Measurements from ENCODE around the gene VTI1A. TPM values are rescaled to one million over a fixed set of nuclear protein-coding genes. Genes with fewer than 3 reads are reported as not detected.

VTI1A gene
- total and polyA plus RNA-seq, 4 donors, result 5.5 to 26.9 (median 13.1) TPM

DNA sequence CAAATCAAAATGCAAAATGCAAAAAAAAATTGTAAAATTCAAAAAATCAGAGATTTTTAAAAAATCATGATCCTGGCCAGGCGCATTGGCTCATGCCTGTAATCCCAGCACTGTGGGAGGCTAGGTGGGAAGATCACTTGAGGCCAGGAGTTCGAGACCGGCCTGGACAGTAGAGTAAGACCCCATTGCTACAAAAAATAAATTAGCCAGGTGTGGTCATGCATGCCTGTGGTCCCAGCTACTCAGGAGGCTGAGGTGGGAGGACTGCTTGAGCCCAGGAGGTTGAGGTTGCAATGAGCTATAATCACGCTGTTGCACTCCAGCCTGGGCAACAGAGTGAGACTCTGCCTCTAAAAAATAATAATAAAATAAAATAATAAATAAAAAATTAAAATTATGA is 347.2 kb downstream of the VTI1A start:
- Histone ChIP-seq H3K36me3 (ENCODE audit: control insufficient read depth in 4 of 4, insufficient read depth in 3 of 4, low read depth in 1 of 4, low read length in 3 of 4) (no peaks in the 10 kb centered on the region), H3K9ac (ENCODE audit: low read depth in 1 of 2, low read length in 2 of 2) (no peak overlapping the region), H3K27ac (ENCODE audit: low read depth in 1 of 2, low read length in 2 of 2) (no peak overlapping the region), H3K4me3 (ENCODE audit: low read depth in 1 of 3, low read length in 3 of 3) (no peak overlapping the region), H3K4me1 (ENCODE audit: control insufficient read depth in 4 of 4, insufficient read depth in 4 of 4, low read length in 3 of 4) (no peaks in the 10 kb centered on the region), H3K27me3 (ENCODE audit: control insufficient read depth in 4 of 4, insufficient read depth in 4 of 4, low read length in 3 of 4) (no peaks in the 10 kb centered on the region), H3K9me3 (ENCODE audit: control insufficient read depth in 4 of 4, low read length in 3 of 4) (peaks cover 0 to 2% (median under 1%) of the 10 kb centered on the region in 4 donors)
- no peak for TF ChIP-seq HNF4A (conservative IDR thresholded peaks at IDR 0.05)
- no peak for TF ChIP-seq NR2F2 (IDR thresholded peaks at IDR 0.05)
- no peak for TF ChIP-seq SP1 (IDR thresholded peaks at IDR 0.05)
- TF ChIP-seq JUND (IDR thresholded peaks at IDR 0.05), result no peak
- TF ChIP-seq, protein P1, sequence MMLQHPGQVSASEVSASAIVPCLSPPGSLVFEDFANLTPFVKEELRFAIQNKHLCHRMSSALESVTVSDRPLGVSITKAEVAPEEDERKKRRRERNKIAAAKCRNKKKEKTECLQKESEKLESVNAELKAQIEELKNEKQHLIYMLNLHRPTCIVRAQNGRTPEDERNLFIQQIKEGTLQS (IDR thresholded peaks at IDR 0.05), result no peak
- no peak for TF ChIP-seq FOXA2 (IDR thresholded peaks at IDR 0.05)
- no peak for TF ChIP-seq YY1 (IDR thresholded peaks at IDR 0.05)
- no peak for TF ChIP-seq EGR1 (IDR thresholded peaks at IDR 0.05; ENCODE audit: low read depth in 2 of 2)
- TF ChIP-seq FOXA1 (IDR thresholded peaks at IDR 0.05), result no peak
- no peak for TF ChIP-seq TAF1 (conservative IDR thresholded peaks at IDR 0.05)
- WGBS, result 99% methylated on average over 4 of the region's 4 CpGs
- DNase-seq (ENCODE audit: low spot score), result no peak

DNA sequence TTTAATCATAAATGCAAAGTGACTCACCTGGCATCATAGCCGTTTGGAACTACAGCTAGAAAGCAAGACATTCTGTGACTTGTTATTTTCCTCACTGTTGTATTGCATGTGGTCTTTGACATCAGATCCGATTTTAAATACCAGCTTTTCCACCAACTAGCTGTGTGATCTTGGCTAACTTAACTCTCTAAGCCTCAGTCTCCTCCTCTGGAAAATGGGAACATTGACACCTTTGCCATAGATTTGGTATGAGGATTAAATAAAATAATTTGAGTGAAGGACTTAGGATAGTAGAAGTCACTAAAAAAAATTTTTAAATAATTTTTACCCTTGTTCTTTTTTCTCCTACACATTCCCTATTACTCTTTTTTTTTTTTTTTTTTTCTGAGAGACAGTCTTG is 348.1 kb downstream of the VTI1A start:
- no peak overlapping the region for H3K27ac ChIP-seq (ENCODE audit: low read depth in 1 of 2, low read length in 2 of 2)
- peaks cover 0 to under 1% (median 0%) of the 10 kb centered on the region in 4 donors for H3K9me3 ChIP-seq (ENCODE audit: control insufficient read depth in 4 of 4, low read length in 3 of 4)

More for the DNA sequence above, 348.1 kb downstream of the VTI1A start:
- no peak for TF ChIP-seq TAF1 (conservative IDR thresholded peaks at IDR 0.05)
- TF ChIP-seq, protein P2, sequence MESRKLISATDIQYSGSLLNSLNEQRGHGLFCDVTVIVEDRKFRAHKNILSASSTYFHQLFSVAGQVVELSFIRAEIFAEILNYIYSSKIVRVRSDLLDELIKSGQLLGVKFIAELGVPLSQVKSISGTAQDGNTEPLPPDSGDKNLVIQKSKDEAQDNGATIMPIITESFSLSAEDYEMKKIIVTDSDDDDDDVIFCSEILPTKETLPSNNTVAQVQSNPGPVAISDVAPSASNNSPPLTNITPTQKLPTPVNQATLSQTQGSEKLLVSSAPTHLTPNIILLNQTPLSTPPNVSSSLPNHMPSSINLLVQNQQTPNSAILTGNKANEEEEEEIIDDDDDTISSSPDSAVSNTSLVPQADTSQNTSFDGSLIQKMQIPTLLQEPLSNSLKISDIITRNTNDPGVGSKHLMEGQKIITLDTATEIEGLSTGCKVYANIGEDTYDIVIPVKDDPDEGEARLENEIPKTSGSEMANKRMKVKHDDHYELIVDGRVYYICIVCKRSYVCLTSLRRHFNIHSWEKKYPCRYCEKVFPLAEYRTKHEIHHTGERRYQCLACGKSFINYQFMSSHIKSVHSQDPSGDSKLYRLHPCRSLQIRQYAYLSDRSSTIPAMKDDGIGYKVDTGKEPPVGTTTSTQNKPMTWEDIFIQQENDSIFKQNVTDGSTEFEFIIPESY (IDR thresholded peaks at IDR 0.05), result no peak
- TF ChIP-seq, protein P3, sequence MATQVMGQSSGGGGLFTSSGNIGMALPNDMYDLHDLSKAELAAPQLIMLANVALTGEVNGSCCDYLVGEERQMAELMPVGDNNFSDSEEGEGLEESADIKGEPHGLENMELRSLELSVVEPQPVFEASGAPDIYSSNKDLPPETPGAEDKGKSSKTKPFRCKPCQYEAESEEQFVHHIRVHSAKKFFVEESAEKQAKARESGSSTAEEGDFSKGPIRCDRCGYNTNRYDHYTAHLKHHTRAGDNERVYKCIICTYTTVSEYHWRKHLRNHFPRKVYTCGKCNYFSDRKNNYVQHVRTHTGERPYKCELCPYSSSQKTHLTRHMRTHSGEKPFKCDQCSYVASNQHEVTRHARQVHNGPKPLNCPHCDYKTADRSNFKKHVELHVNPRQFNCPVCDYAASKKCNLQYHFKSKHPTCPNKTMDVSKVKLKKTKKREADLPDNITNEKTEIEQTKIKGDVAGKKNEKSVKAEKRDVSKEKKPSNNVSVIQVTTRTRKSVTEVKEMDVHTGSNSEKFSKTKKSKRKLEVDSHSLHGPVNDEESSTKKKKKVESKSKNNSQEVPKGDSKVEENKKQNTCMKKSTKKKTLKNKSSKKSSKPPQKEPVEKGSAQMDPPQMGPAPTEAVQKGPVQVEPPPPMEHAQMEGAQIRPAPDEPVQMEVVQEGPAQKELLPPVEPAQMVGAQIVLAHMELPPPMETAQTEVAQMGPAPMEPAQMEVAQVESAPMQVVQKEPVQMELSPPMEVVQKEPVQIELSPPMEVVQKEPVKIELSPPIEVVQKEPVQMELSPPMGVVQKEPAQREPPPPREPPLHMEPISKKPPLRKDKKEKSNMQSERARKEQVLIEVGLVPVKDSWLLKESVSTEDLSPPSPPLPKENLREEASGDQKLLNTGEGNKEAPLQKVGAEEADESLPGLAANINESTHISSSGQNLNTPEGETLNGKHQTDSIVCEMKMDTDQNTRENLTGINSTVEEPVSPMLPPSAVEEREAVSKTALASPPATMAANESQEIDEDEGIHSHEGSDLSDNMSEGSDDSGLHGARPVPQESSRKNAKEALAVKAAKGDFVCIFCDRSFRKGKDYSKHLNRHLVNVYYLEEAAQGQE (IDR thresholded peaks at IDR 0.05), result no peak
- TF ChIP-seq NR2F2 (IDR thresholded peaks at IDR 0.05), result no peak
- no peak for TF ChIP-seq EGR1 (IDR thresholded peaks at IDR 0.05; ENCODE audit: low read depth in 2 of 2)
- DNase-seq (ENCODE audit: low spot score), result no peak
- Histone ChIP-seq H3K27me3 (ENCODE audit: control insufficient read depth in 4 of 4, insufficient read depth in 4 of 4, low read length in 3 of 4) (no peaks in the 10 kb centered on the region), H3K9ac (ENCODE audit: low read depth in 1 of 2, low read length in 2 of 2) (no peak overlapping the region), H3K4me3 (ENCODE audit: low read depth in 1 of 3, low read length in 3 of 3) (no peak overlapping the region), H3K36me3 (ENCODE audit: control insufficient read depth in 4 of 4, insufficient read depth in 3 of 4, low read depth in 1 of 4, low read length in 3 of 4) (no peaks in the 10 kb centered on the region), H3K4me1 (ENCODE audit: control insufficient read depth in 4 of 4, insufficient read depth in 4 of 4, low read length in 3 of 4) (no peaks in the 10 kb centered on the region)
- WGBS, result 92% methylated on average over 2 of the region's 2 CpGs

All from liver (tissue), 9 donors.